Psoas muscle (tissue), 8 donors: Measurements from ENCODE around the gene TENM4. TPM values are rescaled to one million over a fixed set of nuclear protein-coding genes. Genes with fewer than 3 reads are reported as not detected.

Experiments
- ATAC-seq, 4 donors: fragments of 200-7000 bp; cut with Tn5 transposase; one replicate each; pipeline ENCODE4 v1.9.1; 2020; ENCODE audit warnings: moderate library complexity in 3 of 4, mild to moderate bottlenecking in 2 of 4
- DNase-seq, 2 donors: peaks; one replicate each; pipeline ENCODE4 v3.0.0-alpha.2; 2020
- H3K27ac ChIP-seq: fragments of 200-600 bp; one replicate; pipeline ENCODE4 v1.8.0; 2022
- H3K27me3 ChIP-seq, 3 donors: fragments of 200-600 bp in 1 of 3; one replicate each; pipeline versions ENCODE4 v1.6.1 to v1.8.0; 2013 to 2022; ENCODE audit warnings: low read length in 2 of 3, mild to moderate bottlenecking in 2 of 3, moderate library complexity in 1 of 3; ENCODE audit not compliant: insufficient read depth in 3 of 3
- H3K36me3 ChIP-seq, 2 donors: fragments of 200-600 bp in 1 of 2; one replicate each; pipeline versions ENCODE4 v1.6.1 to v1.8.0; 2013 to 2022; ENCODE audit warnings: low read depth in 1 of 2, mild to moderate bottlenecking in 1 of 2, moderate library complexity in 1 of 2; ENCODE audit not compliant: insufficient read depth in 1 of 2
- H3K4me1 ChIP-seq: fragments of 200-600 bp; one replicate; pipeline ENCODE4 v1.8.0; 2022
- H3K4me3 ChIP-seq: fragments of 200-600 bp; one replicate; pipeline ENCODE4 v1.8.0; 2022; ENCODE audit warnings: mild to moderate bottlenecking
- H3K9me3 ChIP-seq: fragments of 200-600 bp; one replicate; pipeline ENCODE4 v1.8.0; 2022
- WGBS, 3 donors: extraction: QIAGEN DNeasy Blood & Tissue Kit; methylation state at CpG; one replicate each; pipeline versions ENCODE4 v1.1.6 to v1.1.7; 2013; 5-methylcytosine and 5-hydroxymethylcytosine counted together
- intact Hi-C, 2 donors: fragments of 100-400 bp; cut with DNase I; formaldehyde crosslinking; loops; one replicate each; pipeline versions ENCODE4 v1.11.0 to v1.14.2; 2022
- polyA plus RNA-seq, 3 donors: library from polyadenylated mRNA; stranded (reverse); fragments of 200-250 nt; gene quantifications; one replicate each; pipeline ENCODE4 v1.2.3, GENCODE V29; 2013
- total RNA-seq, 4 donors: library from RNA; stranded (reverse); fragmentation: NEBNext Ultra II Directional in 2 of 4; extraction: Animal tissue kit (Norgen Biotek cat#: 25700) in 2 of 4; gene quantifications; one replicate each; pipeline versions ENCODE4 v1.2.1 to v1.2.4, GENCODE V29; 2021 to 2023
- TF ChIP-seq, protein P1 (sequence below): fragments of 200-600 bp; IDR thresholded peaks from one replicate; pipeline ENCODE4 v1.8.0; 2022; ENCODE audit warnings: antibody characterized with exemption
- donor health status: healthy with polysubstance abuse.
- donor health status: DM: no; HTN: no; CAD: no; lungs with moderate emphysema.
- donor health status: Bipolar disorder and iron deficiency.
- donor health status: healthy.
- donor health status: DM: yes; HTN: yes; CAD: no.
- donor health status: DM: no; HTN: no; CAD: no.
- donor health status: DM: no; HTN: no; CAD: no.
- donor health status: DM: yes; HTN: yes; CAD: no.

The TENM4 gene
- total and polyA plus RNA-seq, 7 donors = 0.05 to 1.7 (median 0.48) TPM

DNA sequence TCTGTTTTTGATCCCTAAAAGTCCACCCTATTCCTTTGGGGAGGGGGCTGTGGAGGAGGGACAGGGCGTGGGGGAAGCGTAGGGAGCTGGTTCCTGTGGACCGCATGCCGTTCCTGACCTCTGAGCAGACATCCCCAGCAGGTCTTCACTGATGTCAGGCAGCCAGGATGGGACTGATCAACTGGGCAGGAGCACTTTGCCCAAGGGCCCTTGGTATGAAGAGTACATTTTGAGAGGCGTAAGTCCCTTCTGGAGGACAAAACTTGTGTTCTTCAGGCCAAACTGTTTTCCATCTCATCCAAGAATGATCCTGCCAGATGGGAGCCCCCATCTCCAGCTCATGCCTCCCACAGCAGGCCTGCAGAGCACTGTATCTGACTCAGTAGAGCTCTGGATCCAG, 785.3 kb downstream of the TENM4 start:
- intact Hi-C loops = no loop called here
- 94 to 100% (median 95%) methylated on average over 5 of the region's 5 CpGs for WGBS, 3 donors
- no peak for ATAC-seq
- H3K4me1 ChIP-seq = no peaks in the 10 kb centered on the region
- H3K9me3 ChIP-seq = no peaks in the 10 kb centered on the region
- no peaks in the 10 kb centered on the region for H3K36me3 ChIP-seq
- TF ChIP-seq, protein P1, sequence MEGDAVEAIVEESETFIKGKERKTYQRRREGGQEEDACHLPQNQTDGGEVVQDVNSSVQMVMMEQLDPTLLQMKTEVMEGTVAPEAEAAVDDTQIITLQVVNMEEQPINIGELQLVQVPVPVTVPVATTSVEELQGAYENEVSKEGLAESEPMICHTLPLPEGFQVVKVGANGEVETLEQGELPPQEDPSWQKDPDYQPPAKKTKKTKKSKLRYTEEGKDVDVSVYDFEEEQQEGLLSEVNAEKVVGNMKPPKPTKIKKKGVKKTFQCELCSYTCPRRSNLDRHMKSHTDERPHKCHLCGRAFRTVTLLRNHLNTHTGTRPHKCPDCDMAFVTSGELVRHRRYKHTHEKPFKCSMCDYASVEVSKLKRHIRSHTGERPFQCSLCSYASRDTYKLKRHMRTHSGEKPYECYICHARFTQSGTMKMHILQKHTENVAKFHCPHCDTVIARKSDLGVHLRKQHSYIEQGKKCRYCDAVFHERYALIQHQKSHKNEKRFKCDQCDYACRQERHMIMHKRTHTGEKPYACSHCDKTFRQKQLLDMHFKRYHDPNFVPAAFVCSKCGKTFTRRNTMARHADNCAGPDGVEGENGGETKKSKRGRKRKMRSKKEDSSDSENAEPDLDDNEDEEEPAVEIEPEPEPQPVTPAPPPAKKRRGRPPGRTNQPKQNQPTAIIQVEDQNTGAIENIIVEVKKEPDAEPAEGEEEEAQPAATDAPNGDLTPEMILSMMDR = no peak
- no peak for DNase-seq
- peaks cover 0 to 4% (median 0%) of the 10 kb centered on the region in 3 donors for H3K27me3 ChIP-seq
- no peak overlapping the region for H3K4me3 ChIP-seq
- no peak overlapping the region for H3K27ac ChIP-seq

DNA sequence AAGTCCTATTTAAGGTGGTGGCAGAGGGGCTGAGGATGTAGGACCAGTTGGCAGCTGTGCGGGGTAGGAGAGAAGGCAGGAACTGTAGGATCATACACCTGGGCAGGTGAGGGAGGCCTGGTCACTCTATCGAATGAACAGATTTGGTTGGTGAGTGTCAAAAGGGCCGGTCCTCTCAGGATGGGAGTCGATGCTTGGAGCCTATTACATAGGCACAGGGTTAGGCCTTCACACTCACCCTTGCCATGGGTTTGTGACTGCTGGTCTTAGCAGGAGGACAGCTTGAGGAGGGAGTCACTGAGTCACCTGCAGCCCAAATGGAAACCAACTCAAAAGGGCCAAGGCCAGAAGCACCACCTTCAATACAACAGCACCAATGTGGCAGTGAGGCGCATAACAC, 786.0 kb downstream of the TENM4 start:
- Histone ChIP-seq H3K27ac (no peak overlapping the region), H3K9me3 (no peaks in the 10 kb centered on the region), H3K27me3 (peaks cover 0 to 4% (median 0%) of the 10 kb centered on the region in 3 donors), H3K36me3 (no peaks in the 10 kb centered on the region), H3K4me3 (no peak overlapping the region), H3K4me1 (no peaks in the 10 kb centered on the region)
- WGBS, 3 donors = 94 to 97% (median 95%) methylated on average over 5 of the region's 5 CpGs
- TF ChIP-seq, protein P1 = no peak
- no peak for ATAC-seq
- DNase-seq = no peak
- intact Hi-C loops = no loop called here

DNA sequence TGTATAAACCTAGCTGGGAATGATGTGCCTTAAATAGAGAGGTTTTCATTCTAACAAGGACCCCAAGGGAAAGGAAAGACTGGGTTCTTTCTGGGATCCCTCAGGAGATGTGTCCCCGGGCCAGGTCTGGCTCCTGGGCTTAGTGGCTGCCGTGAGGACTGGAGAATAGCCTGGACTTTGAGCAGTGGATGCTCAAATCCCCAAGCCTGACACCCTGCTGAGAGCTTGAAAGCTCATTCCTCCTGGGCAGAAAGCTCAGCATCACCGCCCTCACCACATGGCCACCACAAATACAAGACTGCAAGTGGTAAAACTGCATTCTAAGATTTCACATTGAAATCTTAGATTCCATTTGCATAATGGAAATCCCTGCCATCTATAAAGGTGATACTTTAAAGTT, 786.8 kb downstream of the TENM4 start:
- no peaks in the 10 kb centered on the region for H3K4me1 ChIP-seq
- no peak for DNase-seq
- H3K36me3 ChIP-seq = no peaks in the 10 kb centered on the region
- no peak overlapping the region for H3K27ac ChIP-seq
- no peak for ATAC-seq
- TF ChIP-seq, protein P1 = no peak
- H3K9me3 ChIP-seq = no peaks in the 10 kb centered on the region
- H3K27me3 ChIP-seq = peaks cover 0 to 4% (median 0%) of the 10 kb centered on the region in 3 donors
- WGBS, 3 donors = 41 to 53% (median 53%) methylated on average over 3 of the region's 3 CpGs
- no peak overlapping the region for H3K4me3 ChIP-seq
- intact Hi-C loops = no loop called here

DNA sequence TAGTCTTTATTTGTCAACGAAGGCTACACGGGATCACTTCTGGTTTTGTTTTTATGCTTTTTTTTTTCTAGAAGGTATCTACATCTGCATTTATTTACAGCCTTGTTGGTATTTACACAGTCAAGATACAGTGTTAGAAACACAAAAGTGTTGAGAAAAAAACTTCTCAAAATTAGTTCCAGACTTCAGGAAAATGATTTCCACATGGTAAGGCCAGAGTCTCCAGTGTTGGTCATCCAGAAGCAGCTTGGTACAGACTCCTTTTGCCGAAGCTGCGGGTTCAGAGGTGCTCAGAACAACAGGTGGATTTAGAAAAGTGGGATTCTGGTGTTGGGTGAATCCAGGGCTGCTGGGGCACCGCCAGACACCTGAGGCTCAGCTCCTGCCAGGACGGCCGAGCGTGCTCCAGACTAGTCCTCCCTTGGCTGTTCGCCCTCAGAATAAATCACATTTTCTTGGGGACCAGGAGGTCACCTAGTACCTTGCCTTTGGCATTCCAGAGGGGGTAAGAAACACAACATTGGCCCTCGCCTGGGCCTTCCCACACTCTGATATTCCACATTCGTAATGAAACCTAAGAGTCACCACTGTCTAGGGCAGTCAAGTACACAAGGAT, 787.4 kb downstream of the TENM4 start:
- no peaks in the 10 kb centered on the region for H3K4me1 ChIP-seq
- ATAC-seq = no peak
- intact Hi-C loops = no loop called here
- no peaks in the 10 kb centered on the region for H3K36me3 ChIP-seq
- DNase-seq = no peak
- H3K27me3 ChIP-seq = peaks cover 0 to 4% (median 0%) of the 10 kb centered on the region in 3 donors
- H3K4me3 ChIP-seq = no peak overlapping the region
- TF ChIP-seq, protein P1 = no peak
- no peaks in the 10 kb centered on the region for H3K9me3 ChIP-seq
- 74 to 80% (median 76%) methylated on average over 11 of the region's 11 CpGs for WGBS, 3 donors
- no peak overlapping the region for H3K27ac ChIP-seq

DNA sequence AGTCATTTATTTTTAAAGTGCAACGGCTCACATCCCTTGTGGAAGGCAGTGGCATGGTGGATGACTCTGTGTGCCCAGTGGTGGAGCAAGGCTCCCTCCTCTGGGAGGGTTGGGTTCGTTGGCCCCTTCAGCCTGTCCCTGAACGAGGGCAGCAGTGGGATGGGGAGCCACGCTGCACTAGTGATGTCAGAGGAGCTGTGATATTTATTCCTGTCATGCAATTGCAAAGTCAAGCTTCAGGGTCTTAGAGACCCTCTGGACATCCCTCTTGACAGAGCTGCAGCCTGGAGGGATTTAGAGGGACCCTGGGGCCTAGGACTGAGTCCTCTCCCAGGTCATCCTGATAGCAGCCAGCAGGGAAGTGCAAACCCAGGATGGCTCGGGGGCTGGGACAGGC, 788.0 kb downstream of the TENM4 start:
- ATAC-seq (no peak), DNase-seq (no peak)
- TF ChIP-seq, protein P1 = no peak
- 69 to 75% (median 74%) methylated on average over 5 of the region's 5 CpGs for WGBS, 3 donors
- Histone ChIP-seq H3K36me3 (no peaks in the 10 kb centered on the region), H3K9me3 (no peaks in the 10 kb centered on the region), H3K4me3 (no peak overlapping the region), H3K27ac (no peak overlapping the region), H3K27me3 (peaks cover 0 to 4% (median 0%) of the 10 kb centered on the region in 3 donors), H3K4me1 (no peaks in the 10 kb centered on the region)
- intact Hi-C loops = no loop called here
